SK-N-DZ (cell line): ENCODE measurements around the gene RAB1A.

ENCODE experiments used
- small RNA-seq, 2 experiments: library from RNA; depleted of rRNA; stranded (forward); fragments of <200 nt; gene quantifications; one replicate each; pipeline ENCODE3, GENCODE V24; 2014

The RAB1A gene

Small RNA genes lying within 50 kb of the gene (small RNA-seq; reads per million reads assigned to genes)
- 0 reads per million in 2 experiments for gene RF00090
